Activated T-cell treated with anti-CD3 and anti-CD28 coated beads, Interleukin-2, amount 50 U/mL, for 48 hours (primary cell): ENCODE measurements around the gene BRIX1.
"Not testable (repeated sequence)": the region's sequence is repeated elsewhere in the genome, so short reads cannot be mapped to it uniquely, and the experiment has no call there.

ENCODE experiments used
- DNase-seq, 2 experiments: peaks; one replicate each; pipeline ENCODE4 v3.0.0-alpha.2; 2020

BRIX1 gene

DNA sequence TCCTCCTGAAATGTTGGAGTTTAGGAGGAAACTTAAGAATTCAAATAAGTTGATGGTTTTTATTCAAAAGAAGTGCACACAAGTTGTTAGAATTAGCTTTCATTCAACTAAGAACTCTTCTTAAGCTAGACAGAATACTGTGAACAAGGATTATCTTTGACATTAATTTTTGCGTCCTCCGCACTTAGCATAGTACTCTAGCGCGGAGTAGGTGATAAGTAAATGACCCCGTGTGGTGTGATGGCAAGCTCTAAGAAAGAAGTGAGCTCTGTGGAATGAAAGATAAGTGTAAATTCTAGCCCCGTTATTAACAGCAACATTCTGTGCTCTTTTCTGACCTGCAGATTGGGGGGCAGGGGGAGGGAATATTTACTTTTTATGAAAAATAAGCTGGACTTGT lies 1.0 kb downstream of the BRIX1 start:
- no peak for DNase-seq

- DNase-seq = no peak
These were observed 2.5 kb downstream of the BRIX1 start for GRCh38 chr5:34918025-34918424.

DNA sequence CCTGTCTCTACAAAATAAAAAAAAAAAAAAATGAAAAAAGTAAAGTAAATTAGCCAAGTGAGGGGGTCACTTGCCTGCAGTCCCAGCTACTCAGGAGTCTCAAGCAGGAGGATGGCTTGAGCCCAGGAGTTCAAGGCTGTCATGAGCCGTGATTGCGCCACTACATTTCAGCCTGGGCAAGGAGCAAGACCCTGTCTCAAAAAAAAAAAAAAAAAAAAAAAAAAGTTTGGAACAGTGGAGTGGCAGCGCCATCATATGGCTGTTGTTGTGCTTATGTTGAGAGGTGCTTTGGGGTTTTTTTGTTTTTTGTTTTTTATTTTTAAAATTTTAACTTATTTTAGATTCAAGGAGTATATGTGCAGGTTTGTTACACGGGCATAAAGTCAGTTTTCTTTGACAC lies 3.6 kb downstream of the BRIX1 start:
- DNase-seq = no peak

DNA sequence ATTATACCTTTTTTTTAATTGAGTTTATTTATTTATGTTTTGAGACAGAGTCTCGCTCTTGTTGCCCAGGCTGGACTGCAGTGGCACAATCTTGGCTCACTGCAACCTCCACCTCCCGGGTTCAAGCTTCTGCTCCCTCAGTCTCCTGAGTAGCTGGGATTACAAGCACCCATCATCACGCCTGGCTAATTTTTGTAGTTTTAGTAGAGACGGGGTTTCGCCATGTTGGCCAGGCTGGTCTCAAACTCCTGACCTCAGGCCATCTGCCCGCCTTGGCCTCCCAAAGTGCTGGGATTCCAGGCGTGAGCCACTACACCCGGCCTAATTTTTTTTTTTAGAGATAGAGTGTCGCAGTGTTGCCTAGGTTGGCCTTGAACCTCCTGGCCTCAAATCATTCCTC lies 7.7 kb downstream of the BRIX1 start:
- DNase-seq = not testable (repeated sequence)

DNA sequence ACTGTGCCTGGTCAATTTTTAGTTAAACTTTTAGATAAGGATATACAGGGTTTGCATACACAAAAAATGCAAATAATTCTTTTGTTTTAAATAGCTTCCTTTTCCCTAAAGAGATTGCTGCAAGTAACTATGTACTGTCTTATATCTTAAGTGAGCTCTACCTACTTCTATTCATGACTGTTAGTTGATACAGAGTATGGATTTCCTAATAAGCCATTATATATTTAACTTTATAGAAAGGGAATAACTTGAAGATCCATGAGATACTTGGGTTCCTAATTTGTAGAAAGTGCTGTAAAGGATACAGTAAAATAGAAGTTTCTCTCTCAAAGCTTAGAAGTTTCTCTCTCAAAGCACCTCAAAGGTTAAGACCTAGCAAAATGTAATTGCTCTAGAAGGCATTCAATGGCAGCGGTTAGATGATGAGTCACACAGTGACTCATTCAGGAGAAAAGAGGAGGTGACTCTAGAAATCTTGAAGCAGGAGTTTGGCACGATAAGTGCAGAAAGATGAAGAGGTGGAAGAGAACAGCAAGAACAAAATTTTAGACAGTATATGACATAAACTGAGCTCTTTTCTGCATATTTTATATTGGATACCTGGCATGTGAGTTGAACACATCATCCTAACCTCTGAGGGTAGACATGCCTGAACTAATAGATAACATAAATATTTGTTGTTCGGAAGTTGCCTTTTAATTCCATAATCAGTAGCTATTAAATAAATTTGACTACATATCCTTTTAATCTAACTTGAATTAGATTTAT lies 8.4 kb downstream of the BRIX1 start:
- no peak for DNase-seq

GRCh38 chr5:34924462-34924765 lies 8.9 kb downstream of the BRIX1 start:
- DNase-seq = no peak

DNA sequence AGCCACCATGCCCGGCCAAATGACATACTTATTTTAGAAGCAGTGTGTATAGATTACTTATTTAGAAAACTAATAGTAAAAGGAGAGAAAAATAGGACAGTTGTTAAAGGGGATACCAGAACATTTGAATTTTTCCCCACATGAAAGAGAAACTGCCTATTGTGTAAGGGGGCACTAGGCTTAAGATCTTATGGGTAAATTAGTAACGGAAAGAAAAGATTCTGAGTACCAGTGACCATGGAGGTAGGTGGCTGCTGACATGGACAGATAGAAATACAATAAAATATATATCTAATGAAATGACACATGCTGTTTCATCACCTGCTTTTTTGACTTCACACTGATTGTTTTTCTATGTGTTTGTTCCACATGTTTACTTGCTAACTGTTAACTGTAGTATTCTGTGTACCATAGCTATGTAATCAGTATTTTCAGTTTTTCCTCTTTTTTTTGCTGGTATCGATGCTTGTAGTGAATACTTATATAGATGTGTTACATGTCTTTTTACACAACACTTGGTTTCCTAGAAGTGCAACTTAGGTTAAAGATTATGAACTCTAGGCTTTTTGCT lies 10.9 kb downstream of the BRIX1 start:
- DNase-seq = no peak

- no peak for DNase-seq
These were observed 12.3 kb downstream of the BRIX1 start for GRCh38 chr5:34927785-34928184.

DNA sequence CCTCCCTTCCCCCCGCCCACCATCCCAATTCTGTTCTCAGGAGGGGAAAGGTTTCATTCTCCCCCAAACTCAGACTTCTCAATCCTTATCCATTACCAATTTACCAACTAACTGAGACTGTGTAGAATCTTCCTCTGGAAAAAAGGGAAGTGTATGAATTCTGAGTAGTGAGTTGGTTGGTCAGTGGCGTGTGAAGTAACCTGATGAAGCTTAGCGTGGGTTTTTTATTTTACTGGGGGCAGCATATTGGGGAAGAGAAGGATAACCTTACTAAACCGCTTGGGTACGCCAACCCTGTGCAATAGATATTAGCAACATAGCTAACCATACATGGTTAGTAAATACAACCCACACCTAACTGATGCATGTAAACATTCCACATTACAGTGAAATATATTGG lies 12.8 kb downstream of the BRIX1 start:
- DNase-seq = no peak

- peak; percentile 98 to 99 for DNase-seq
These were observed 13.7 kb downstream of the BRIX1 start, which contains the start of gene DNAJC21 for GRCh38 chr5:34929134-34929719. DNAJC21 (plus strand) TSS chr5:34929559; CDS start chr5:34929820, 261 bp downstream.

GRCh38 chr5:34929720-34930461 lies 14.4 kb downstream of the BRIX1 start:
- DNase-seq = peak; percentile 83 to 86

- DNase-seq = no peak
These were observed 14.9 kb downstream of the BRIX1 start for GRCh38 chr5:34930462-34930844.

- no peak for DNase-seq
These were observed 15.4 kb downstream of the BRIX1 start for GRCh38 chr5:34930870-34931269.

- no peak for DNase-seq
These were observed 17.4 kb downstream of the BRIX1 start for GRCh38 chr5:34932947-34933346.

DNA sequence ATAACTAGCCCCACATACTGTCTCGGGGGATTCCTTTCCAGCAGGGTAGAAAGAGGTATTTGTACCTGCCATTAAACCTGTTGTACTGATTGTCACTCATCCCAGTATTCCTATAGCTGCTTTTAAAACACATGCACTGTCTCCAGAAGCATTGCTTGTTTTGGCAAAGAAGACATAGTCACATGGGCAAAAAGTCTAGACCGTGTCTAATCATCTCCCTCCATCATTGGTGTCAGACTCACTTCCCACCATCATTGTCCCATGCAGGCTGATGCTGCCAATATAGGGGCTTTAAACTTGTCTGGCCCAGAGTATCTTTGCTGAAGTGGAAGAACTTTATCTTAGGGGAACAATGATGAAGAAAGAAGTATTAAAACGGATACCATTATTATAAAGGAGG lies 26.4 kb downstream of the BRIX1 start:
- no peak for DNase-seq

DNA sequence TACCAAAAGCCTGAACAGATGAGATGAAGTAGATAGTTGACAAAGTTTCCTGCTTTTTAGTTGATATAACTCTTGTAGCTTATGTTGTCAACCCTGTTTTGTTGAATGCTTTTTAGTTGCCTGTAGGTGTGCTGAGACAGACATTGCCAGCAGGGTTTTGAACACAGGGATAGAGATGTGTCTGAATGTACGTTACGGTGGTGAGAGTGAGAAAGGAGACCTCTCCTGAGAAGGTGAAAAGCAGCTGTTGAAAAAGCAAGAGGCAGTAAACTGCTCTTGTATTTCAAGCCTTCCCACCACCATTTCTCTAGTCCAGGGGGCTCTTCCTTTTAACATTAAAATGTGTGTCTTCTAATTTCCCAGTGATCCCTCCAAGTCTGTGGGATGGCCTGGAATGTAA lies 28.5 kb downstream of the BRIX1 start:
- no peak for DNase-seq

- DNase-seq = no peak
These were observed 29.0 kb downstream of the BRIX1 start for GRCh38 chr5:34944460-34945047.

DNA sequence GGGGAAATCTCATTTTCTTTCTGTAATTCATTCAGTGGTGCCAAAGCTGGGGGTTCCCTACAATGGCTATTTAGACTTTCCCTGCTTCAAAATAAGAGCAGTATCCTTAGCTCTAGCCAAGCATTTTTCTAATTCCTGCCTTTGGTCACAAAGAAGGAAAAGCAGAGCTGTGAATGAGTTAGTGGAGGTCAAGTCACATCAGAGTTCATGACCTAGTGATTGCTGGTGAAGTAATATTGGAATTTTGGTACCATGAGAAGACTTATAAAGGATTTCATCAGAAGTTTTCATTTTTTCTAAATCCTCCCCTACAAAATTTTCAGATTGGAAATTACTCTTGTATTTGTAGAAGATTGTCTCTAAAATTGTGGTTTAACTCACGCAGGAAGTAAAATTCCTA lies 41.8 kb downstream of the BRIX1 start:
- DNase-seq = no peak

DNA sequence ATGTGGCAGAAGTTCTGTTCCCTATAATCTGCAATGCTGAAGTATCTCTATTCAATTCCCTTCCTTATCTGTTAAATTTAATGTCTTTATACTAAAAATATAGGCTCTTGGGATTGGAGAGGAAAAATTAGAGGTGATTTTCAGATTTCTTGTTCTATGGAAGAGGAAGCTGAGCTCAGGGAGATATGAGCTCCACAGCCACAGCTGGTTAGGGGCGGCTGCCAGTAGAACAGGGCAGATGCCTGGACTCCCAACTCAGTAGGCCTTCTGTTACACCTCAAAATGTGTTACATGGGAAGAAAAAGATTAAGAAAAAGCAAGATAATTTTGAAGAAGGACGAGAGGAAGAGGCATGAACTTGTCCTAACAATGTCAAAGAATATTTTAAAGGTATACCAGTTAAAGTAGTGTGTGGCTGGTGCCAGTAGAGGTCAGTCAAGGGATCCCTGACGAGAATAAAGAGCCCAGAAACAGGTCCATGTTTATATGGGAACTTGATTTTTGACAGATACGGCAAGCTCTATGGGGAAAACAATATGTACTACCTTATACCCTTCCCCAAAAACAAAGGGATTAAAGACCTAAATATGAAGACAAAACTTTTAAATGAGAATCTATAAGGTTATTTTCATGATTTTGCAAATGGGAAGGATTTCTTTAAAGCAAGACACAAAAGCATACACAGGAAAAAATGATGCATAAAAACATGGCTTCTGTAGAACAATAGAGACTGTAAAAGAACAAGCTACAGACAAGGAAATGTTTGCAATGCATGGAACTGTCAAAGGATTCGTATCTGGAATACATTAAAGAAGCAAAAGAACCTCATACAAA lies 42.6 kb downstream of the BRIX1 start:
- no peak for DNase-seq

DNA sequence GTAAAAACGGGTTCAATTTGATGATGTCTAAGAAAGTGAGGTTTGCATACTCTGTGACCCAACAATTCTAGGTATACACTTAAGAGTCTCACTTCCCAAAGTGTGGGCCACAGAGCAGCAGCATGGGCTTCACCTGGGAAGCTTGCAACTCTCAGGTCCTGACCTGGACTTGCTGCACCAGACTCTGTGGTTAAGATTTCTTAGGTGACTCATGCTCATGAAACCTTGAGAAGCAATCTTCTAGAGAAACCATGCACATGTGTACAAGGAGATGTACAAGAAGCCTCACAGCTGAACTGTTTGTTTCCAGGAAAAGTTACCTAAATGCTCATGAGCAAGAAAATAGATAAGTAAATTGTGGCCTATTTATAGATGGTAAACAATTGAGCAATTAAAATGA lies 43.8 kb downstream of the BRIX1 start:
- DNase-seq = peak; percentile 27 to 28

DNA sequence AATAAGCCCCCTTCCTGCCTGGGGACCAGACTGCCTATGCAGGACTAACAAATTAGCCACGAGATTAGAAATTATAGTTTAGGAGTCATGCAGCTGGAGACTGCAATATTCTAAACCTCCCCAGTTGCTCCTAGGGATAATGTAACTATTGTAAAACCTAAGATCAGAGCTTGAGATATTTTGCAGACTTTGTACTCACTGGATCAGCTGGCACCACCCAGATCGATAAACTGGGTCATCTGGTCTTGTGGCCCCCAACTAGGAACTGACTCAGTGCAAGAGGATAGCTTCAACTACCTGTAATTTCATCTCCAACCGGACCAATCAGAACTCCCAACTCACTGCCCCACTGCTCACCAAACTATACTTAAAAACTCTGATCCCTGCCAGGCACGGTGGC lies 52.0 kb downstream of the BRIX1 start:
- no peak for DNase-seq

DNA sequence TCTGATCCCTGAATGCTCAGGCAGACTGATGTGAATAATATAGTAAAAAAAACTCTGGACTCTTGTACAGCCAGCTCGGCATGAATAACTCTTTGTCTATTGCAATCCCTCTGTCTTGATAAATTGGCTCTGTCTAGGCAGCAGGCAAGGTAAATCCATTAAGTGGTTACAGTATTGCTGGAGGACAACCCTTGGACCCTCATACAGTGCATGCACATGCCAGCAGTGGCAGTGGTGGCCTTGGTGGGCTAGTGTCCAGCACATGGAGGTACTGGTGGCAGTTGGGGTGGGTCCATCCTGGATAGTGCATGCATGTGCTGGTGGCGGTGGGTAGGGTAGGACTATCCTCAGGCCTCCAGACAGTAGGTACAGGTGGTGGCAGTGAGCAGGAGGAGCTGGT lies 52.7 kb downstream of the BRIX1 start:
- DNase-seq = no peak

- no peak for DNase-seq
These were observed 55.0 kb downstream of the BRIX1 start for GRCh38 chr5:34970552-34970951.
